BE2C (cell line): Measurements from ENCODE around the gene C1D.
"Not testable (repeated sequence)": the region's sequence is repeated elsewhere in the genome, so short reads cannot be mapped to it uniquely, and the experiment has no call there.

ENCODE experiments used
- DNase-seq: peaks from one replicate; pipeline ENCODE4 v3.0.0-alpha.2; 2020
- H3K27me3 ChIP-seq: fragments of 250-450 bp; sonication (Bioruptor Pico); 2 replicates; pipeline ENCODE4 v1.5.1; 2020; ENCODE audit warnings: mild to moderate bottlenecking
- H3K36me3 ChIP-seq: fragments of 250-450 bp; sonication (Bioruptor Pico); 2 replicates; pipeline ENCODE4 v1.5.1; 2020; ENCODE audit warnings: mild to moderate bottlenecking
- H3K4me1 ChIP-seq: fragments of 250-450 bp; sonication (Bioruptor Pico); 2 replicates; pipeline ENCODE4 v1.5.1; 2020
- H3K4me3 ChIP-seq: 2 replicates; pipeline ENCODE4 v1.5.1; 2011; ENCODE audit warnings: low read depth, low read length
- H3K9me3 ChIP-seq: fragments of 250-450 bp; sonication (Bioruptor Pico); 2 replicates; pipeline ENCODE4 v1.5.1; 2020
- TF ChIP-seq, protein P1 (sequence below): IDR thresholded peaks from 2 replicates; pipeline ENCODE4 v1.5.1; 2012; ENCODE audit warnings: mild to moderate bottlenecking, low read depth, low read length

C1D gene

DNA sequence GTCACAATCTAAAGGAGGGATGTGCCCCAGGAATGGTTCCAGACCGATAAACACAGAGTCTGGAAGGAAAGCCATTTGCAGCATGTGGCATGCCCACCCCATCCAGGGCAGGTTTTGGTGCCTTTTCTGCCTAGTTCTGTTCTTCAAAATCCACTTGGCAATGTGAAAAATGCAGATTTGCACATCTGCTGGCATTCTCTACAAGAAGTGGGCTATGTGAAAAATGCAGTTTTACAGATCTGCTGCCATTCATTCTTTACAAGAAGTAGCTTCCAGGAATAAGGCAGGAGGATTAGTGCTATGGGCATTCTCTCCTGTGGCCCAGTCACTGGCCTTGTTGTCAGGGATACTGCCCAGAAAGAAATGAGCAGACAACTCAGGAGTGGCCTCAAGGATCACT lies 68.1 kb downstream of the C1D start:
- TF ChIP-seq, protein P1, sequence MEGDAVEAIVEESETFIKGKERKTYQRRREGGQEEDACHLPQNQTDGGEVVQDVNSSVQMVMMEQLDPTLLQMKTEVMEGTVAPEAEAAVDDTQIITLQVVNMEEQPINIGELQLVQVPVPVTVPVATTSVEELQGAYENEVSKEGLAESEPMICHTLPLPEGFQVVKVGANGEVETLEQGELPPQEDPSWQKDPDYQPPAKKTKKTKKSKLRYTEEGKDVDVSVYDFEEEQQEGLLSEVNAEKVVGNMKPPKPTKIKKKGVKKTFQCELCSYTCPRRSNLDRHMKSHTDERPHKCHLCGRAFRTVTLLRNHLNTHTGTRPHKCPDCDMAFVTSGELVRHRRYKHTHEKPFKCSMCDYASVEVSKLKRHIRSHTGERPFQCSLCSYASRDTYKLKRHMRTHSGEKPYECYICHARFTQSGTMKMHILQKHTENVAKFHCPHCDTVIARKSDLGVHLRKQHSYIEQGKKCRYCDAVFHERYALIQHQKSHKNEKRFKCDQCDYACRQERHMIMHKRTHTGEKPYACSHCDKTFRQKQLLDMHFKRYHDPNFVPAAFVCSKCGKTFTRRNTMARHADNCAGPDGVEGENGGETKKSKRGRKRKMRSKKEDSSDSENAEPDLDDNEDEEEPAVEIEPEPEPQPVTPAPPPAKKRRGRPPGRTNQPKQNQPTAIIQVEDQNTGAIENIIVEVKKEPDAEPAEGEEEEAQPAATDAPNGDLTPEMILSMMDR = no peak
- no peak for DNase-seq
- Histone ChIP-seq H3K4me1 (no peaks in the 10 kb centered on the region), H3K36me3 (no peaks in the 10 kb centered on the region), H3K27me3 (no peaks in the 10 kb centered on the region), H3K4me3 (no peak overlapping the region), H3K9me3 (no peaks in the 10 kb centered on the region)

- H3K36me3 ChIP-seq, H3K4me3 ChIP-seq, H3K9me3 ChIP-seq, H3K27me3 ChIP-seq, DNase-seq, H3K4me1 ChIP-seq: not testable (repeated sequence)
Measured at GRCh38 chr2:67994069-67994468, 68.7 kb downstream of the C1D start.

GRCh38 chr2:67993329-67993728 lies 69.5 kb downstream of the C1D start:
- Histone ChIP-seq H3K4me1 (no peaks in the 10 kb centered on the region), H3K27me3 (no peaks in the 10 kb centered on the region), H3K4me3 (no peak overlapping the region), H3K9me3 (no peaks in the 10 kb centered on the region), H3K36me3 (no peaks in the 10 kb centered on the region)
- no peak for DNase-seq
- TF ChIP-seq, protein P1 = no peak

DNA sequence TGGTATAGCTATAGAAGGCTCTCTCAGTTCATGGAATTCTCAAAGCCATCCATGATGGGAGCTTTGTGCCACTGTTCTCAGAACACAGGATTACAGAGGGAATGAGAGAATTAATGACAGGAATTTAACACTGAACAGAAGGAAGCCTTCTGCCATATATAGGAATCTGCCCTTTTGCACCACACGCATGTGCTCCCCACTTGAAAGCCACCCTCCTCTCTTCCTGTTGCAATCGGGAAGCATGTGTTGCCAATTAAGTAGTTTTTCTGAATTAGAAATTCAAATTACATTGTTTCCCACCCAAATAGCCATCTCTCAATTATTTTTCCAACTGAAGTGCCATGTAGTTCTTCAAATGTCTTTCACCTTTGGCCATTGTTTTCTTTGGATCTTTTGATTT lies 71.3 kb downstream of the C1D start:
- H3K4me3 ChIP-seq = no peak overlapping the region
- H3K4me1 ChIP-seq = no peaks in the 10 kb centered on the region
- H3K27me3 ChIP-seq = no peaks in the 10 kb centered on the region
- DNase-seq = no peak
- H3K36me3 ChIP-seq = no peaks in the 10 kb centered on the region
- no peaks in the 10 kb centered on the region for H3K9me3 ChIP-seq
- TF ChIP-seq, protein P1 = no peak
